GM21526 (cell line): ENCODE measurements around the gene ING4.
"Not testable (repeated sequence)": the region's sequence is repeated elsewhere in the genome, so short reads cannot be mapped to it uniquely, and the experiment has no call there.

Experiments used
- ATAC-seq: cut with Tn5 transposase; IDR thresholded peaks from one replicate; pipeline ENCODE4 v1.9.1; 2021; ENCODE audit warnings: moderate library complexity; ENCODE audit not compliant: unreplicated experiment, low FRiP score

The ING4 gene

GRCh38 chr12:6662906-6663742 is at the start of gene ING4:
TSS of gene ING4 (minus strand) at chr12:6663119. CDS start at chr12:6663101, 18 bp downstream.
- ATAC-seq: peak; percentile 93

- no peak for ATAC-seq
Measured at GRCh38 chr12:6708960-6709394, 46.1 kb upstream of the ING4 start.

GRCh38 chr12:6708351-6708750 is 45.4 kb upstream of the ING4 start:
- not testable (repeated sequence) for ATAC-seq

- no peak for ATAC-seq
Measured at GRCh38 chr12:6703631-6704030, 40.7 kb upstream of the ING4 start.

- no peak for ATAC-seq
Measured at GRCh38 chr12:6701078-6701768, 38.3 kb upstream of the ING4 start.

GRCh38 chr12:6700646-6701051 is 37.7 kb upstream of the ING4 start, which contains the start of gene PIANP:
TSS of gene PIANP (minus strand) at chr12:6700815. CDS start at chr12:6698061, 2,754 bp downstream.
- ATAC-seq: no peak

- ATAC-seq: no peak
Measured at GRCh38 chr12:6699989-6700645, 37.2 kb upstream of the ING4 start.

GRCh38 chr12:6699259-6699988 is 36.5 kb upstream of the ING4 start:
- no peak for ATAC-seq

GRCh38 chr12:6698352-6699046 is 35.6 kb upstream of the ING4 start:
- ATAC-seq: no peak

- no peak for ATAC-seq
Measured at GRCh38 chr12:6697584-6698351, 34.8 kb upstream of the ING4 start.

GRCh38 chr12:6696690-6697583 is 34.0 kb upstream of the ING4 start:
- no peak for ATAC-seq

- no peak for ATAC-seq
Measured at GRCh38 chr12:6695313-6696045, 32.6 kb upstream of the ING4 start.

- no peak for ATAC-seq
Measured at GRCh38 chr12:6694701-6695100, 31.8 kb upstream of the ING4 start.

- no peak for ATAC-seq
Measured at GRCh38 chr12:6693832-6694355, 31.0 kb upstream of the ING4 start.

- no peak for ATAC-seq
Measured at GRCh38 chr12:6692888-6693287, 30.0 kb upstream of the ING4 start.

GRCh38 chr12:6691473-6691872 is 28.6 kb upstream of the ING4 start:
- ATAC-seq: no peak
